ENCODE results near the gene POLR3B. TPM values are rescaled to one million over a fixed set of nuclear protein-coding genes. Genes with fewer than 3 reads are reported as not detected.

POLR3B gene
- total and polyA plus RNA-seq, 9 of the 15 experiments (the other 6 are each of a cell fraction or from before 2014, with no cell fraction given) = 7.6 to 17.9 (median 14.4) TPM

DNA sequence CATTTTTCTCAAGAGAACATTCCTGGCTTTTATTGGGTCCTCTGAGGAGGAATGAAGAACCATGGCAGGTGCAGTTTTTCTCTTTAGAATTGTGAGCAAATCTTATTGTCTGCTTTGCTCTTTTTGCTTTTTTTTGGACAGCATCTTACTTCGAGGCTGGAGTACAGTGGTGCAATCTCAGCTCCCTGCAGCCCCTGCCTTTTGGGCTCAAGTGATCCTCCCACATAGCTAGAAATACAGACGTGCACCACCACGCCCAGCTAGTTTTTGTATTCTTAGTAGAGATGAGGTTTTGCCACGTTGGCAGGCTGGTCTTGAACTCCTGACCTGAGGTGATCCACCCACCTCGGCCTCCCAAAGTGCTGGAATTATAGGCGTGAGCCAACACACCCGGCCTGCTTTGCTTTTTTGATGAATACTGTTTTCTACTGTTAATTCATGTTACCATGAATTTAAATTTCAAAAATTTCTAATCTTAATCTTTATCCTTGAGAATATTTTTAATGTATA is 71.5 kb downstream of the POLR3B start:
- H3K27ac ChIP-seq (ENCODE audit: extremely low read depth, low read depth, low read length) = no peak overlapping the region
- no peak for DNase-seq (ENCODE audit: extremely low read depth in 1 of 4, low spot score in 3 of 4)
- BruUV-seq (replicated peaks) = no TSS peak
- H3K4me2 ChIP-seq (ENCODE audit: insufficient read depth, low read length) = no peak overlapping the region
- no peak for FAIRE-seq
- TF ChIP-seq RBM14 (IDR thresholded peaks at IDR 0.05; ENCODE audit: borderline replicate concordance, insufficient read depth, low read depth, low read length) = no peak
- TF ChIP-seq SIX5 (IDR thresholded peaks at IDR 0.05; ENCODE audit: borderline replicate concordance in 1 of 2, insufficient read depth in 1 of 2, low read depth in 1 of 2, low read length in 2 of 2) = no peak
- TF ChIP-seq ZKSCAN1 (IDR thresholded peaks at IDR 0.05; ENCODE audit: low read depth, low read length) = no peak
- TF ChIP-seq NR4A1 (CRISPR knock-in tag; IDR thresholded peaks at IDR 0.05) = no peak
- TF ChIP-seq NR4A1 (tag; IDR thresholded peaks at IDR 0.05) = no peak
- H3K4me1 ChIP-seq (replicated peaks in 1 of 2; ENCODE audit: control insufficient read depth in 2 of 2, insufficient read depth in 2 of 2, low read length in 2 of 2) = no peaks in the 10 kb centered on the region
- peaks cover 30% of the 10 kb centered on the region; the same call in 1 of the 3 replicates for H3K36me3 ChIP-seq (ENCODE audit: control insufficient read depth, insufficient read depth, low read length)
- no peak overlapping the region for H2AFZ ChIP-seq (ENCODE audit: low read depth, low read length)
- H3K9me1 ChIP-seq (ENCODE audit: control insufficient read depth, insufficient read depth, low read length) = no peaks in the 10 kb centered on the region
- WGBS (ENCODE audit: insufficient coverage, low coverage, missing lambda C conversion rate) = 82% methylated on average over 7 of the region's 7 CpGs
- ChIA-PET POLR2A (interaction anchor here (0.7 kb wide), 1 partner anchor 14 kb away, joined by 5 read pairs; no protein-coding TSS in a partner anchor), CTCF (ENCODE audit: low intra/inter-chr PET ratio) (no interaction called here)
- H3K79me2 ChIP-seq (ENCODE audit: control insufficient read depth, insufficient read depth, low read length) = no peaks in the 10 kb centered on the region
- no peak overlapping the region for H3K9ac ChIP-seq (ENCODE audit: insufficient read depth in 1 of 2, low read depth in 2 of 2, low read length in 2 of 2)
- no peak overlapping the region for H3K4me3 ChIP-seq
- no peak for ATAC-seq
- no peaks in the 10 kb centered on the region for H4K20me1 ChIP-seq (replicated peaks; ENCODE audit: control insufficient read depth, insufficient read depth, low read length)
- no peaks in the 10 kb centered on the region for H3K9me3 ChIP-seq (replicated peaks; ENCODE audit: control insufficient read depth, insufficient read depth, low read depth, low read length)
- intact Hi-C loops (cut with micrococcal nuclease) (no loop called here), in situ Hi-C loops (cut with MboI) (no loop called here)
- H3K27me3 ChIP-seq (ENCODE audit: control insufficient read depth in 2 of 2, insufficient read depth in 2 of 2, low read length in 2 of 2) = no peaks in the 10 kb centered on the region

DNA sequence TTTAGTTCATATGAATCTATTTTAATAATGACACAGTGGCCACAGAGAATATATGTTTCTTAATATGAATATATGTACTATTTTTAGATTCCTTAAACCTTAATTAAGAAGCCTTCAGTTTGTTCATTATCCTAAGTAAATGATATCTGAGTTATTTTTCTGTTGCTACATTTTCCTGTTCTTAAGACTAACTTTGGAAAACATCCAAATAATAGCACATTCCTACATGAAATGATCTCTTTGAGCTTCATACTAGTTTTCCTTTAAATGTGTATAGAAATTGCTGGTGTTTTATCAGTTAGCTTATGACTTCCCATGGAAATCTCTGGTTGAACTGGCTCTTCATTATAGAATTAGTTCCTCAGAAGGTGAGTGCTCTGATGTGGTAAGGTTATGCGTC is 72.1 kb downstream of the POLR3B start:
- CTCF ChIA-PET (ENCODE audit: low intra/inter-chr PET ratio) = no interaction called here

More for the DNA sequence above, 72.1 kb downstream of the POLR3B start:
- no TSS peak for BruUV-seq (replicated peaks)
- Histone ChIP-seq H3K4me3 (no peak overlapping the region), H3K9ac (ENCODE audit: insufficient read depth in 1 of 2, low read depth in 2 of 2, low read length in 2 of 2) (no peak overlapping the region), H4K20me1 (replicated peaks; ENCODE audit: control insufficient read depth, insufficient read depth, low read length) (no peaks in the 10 kb centered on the region), H3K27ac (ENCODE audit: extremely low read depth, low read depth, low read length) (no peak overlapping the region), H3K27me3 (ENCODE audit: control insufficient read depth in 2 of 2, insufficient read depth in 2 of 2, low read length in 2 of 2) (no peaks in the 10 kb centered on the region), H3K4me2 (ENCODE audit: insufficient read depth, low read length) (no peak overlapping the region), H3K9me1 (ENCODE audit: control insufficient read depth, insufficient read depth, low read length) (no peaks in the 10 kb centered on the region), H3K9me3 (replicated peaks; ENCODE audit: control insufficient read depth, insufficient read depth, low read depth, low read length) (no peaks in the 10 kb centered on the region), H2AFZ (ENCODE audit: low read depth, low read length) (no peak overlapping the region), H3K4me1 (replicated peaks in 1 of 2; ENCODE audit: control insufficient read depth in 2 of 2, insufficient read depth in 2 of 2, low read length in 2 of 2) (no peaks in the 10 kb centered on the region), H3K36me3 (ENCODE audit: control insufficient read depth, insufficient read depth, low read length) (peaks cover 36% of the 10 kb centered on the region; the same call in 1 of the 3 replicates), H3K79me2 (ENCODE audit: control insufficient read depth, insufficient read depth, low read length) (no peaks in the 10 kb centered on the region)
- WGBS (ENCODE audit: insufficient coverage, low coverage, missing lambda C conversion rate) = 91% methylated on average over 1 of the region's 1 CpG
- in situ Hi-C loops (cut with MboI) (no loop called here), intact Hi-C loops (cut with micrococcal nuclease) (no loop called here)
- POLR2A ChIA-PET = interaction anchor here (0.7 kb wide), 1 partner anchor 13 kb away, joined by 5 read pairs; no protein-coding TSS in a partner anchor
- TF ChIP-seq, protein P1, sequence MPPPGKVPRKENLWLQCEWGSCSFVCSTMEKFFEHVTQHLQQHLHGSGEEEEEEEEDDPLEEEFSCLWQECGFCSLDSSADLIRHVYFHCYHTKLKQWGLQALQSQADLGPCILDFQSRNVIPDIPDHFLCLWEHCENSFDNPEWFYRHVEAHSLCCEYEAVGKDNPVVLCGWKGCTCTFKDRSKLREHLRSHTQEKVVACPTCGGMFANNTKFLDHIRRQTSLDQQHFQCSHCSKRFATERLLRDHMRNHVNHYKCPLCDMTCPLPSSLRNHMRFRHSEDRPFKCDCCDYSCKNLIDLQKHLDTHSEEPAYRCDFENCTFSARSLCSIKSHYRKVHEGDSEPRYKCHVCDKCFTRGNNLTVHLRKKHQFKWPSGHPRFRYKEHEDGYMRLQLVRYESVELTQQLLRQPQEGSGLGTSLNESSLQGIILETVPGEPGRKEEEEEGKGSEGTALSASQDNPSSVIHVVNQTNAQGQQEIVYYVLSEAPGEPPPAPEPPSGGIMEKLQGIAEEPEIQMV (tag; conservative IDR thresholded peaks at IDR 0.05; ENCODE audit: low read depth) = no peak
- TF ChIP-seq SOX6 (IDR thresholded peaks at IDR 0.05) (no peak), NFE2 (IDR thresholded peaks at IDR 0.05; ENCODE audit: low read depth) (no peak), ZNF408 (CRISPR knock-in tag; IDR thresholded peaks at IDR 0.05; ENCODE audit: low read depth) (no peak), FOXJ2 (tag; IDR thresholded peaks at IDR 0.05) (no peak)
- ATAC-seq (no peak), FAIRE-seq (no peak), DNase-seq (ENCODE audit: extremely low read depth in 1 of 4, low spot score in 3 of 4) (no peak)

Data from K562 (cell line).